Trophoblast cell (in vitro differentiated cells and primary cell): ENCODE results near the gene CP.
"Not testable (repeated sequence)": the region's sequence is repeated elsewhere in the genome, so short reads cannot be mapped to it uniquely, and the experiment has no call there.

Source experiments
- DNase-seq, 2 donors: peaks; one replicate each; pipeline ENCODE4 v3.0.0-alpha.2; 2016
- H2AFZ ChIP-seq: 2 replicates; pipeline ENCODE4 v1.6.1; 2013; ENCODE audit warnings: low read length, moderate library complexity, mild to moderate bottlenecking; ENCODE audit not compliant: insufficient read depth, poor library complexity
- H2AK5ac ChIP-seq: 2 replicates; pipeline ENCODE4 v1.6.1; 2013; ENCODE audit warnings: mild to moderate bottlenecking, low read length
- H2BK120ac ChIP-seq: 2 replicates; pipeline ENCODE4 v1.6.1; 2013; ENCODE audit warnings: low read length, mild to moderate bottlenecking, moderate library complexity; ENCODE audit not compliant: insufficient read depth, poor library complexity
- H2BK12ac ChIP-seq: 2 replicates; pipeline ENCODE4 v1.6.1; 2013; ENCODE audit warnings: mild to moderate bottlenecking, low read length, moderate library complexity
- H2BK5ac ChIP-seq: 2 replicates; pipeline ENCODE4 v1.6.1; 2013; ENCODE audit warnings: low read length, low read depth, moderate library complexity, mild to moderate bottlenecking; ENCODE audit not compliant: poor library complexity
- H3K14ac ChIP-seq: 2 replicates; pipeline ENCODE4 v1.6.1; 2013; ENCODE audit warnings: mild to moderate bottlenecking, low read length
- H3K18ac ChIP-seq: 2 replicates; pipeline ENCODE4 v1.6.1; 2013; ENCODE audit warnings: mild to moderate bottlenecking, low read length
- H3K23ac ChIP-seq: 2 replicates; pipeline ENCODE4 v1.6.1; 2013; ENCODE audit warnings: low read length
- H3K27ac ChIP-seq: 2 replicates; pipeline ENCODE4 v1.5.1; 2013; ENCODE audit warnings: low read depth, mild to moderate bottlenecking, inconsistent platforms, low read length, moderate library complexity
- H3K27me3 ChIP-seq: 2 replicates; pipeline ENCODE4 v1.6.1; 2013; ENCODE audit warnings: inconsistent platforms, mild to moderate bottlenecking, low read length, moderate library complexity; ENCODE audit not compliant: insufficient read depth
- H3K36me3 ChIP-seq, 2 experiments: 1 replicate in 1 of 2; 2 replicates in 1 of 2; pipeline ENCODE4 v1.6.1; 2013; ENCODE audit warnings: low read length in 2 of 2, mild to moderate bottlenecking in 2 of 2, moderate library complexity in 1 of 2; ENCODE audit not compliant: insufficient read depth in 2 of 2, control insufficient read depth in 1 of 2
- H3K4ac ChIP-seq: 2 replicates; pipeline ENCODE4 v1.6.1; 2013; ENCODE audit warnings: low read depth, mild to moderate bottlenecking, low read length, moderate library complexity
- H3K4me1 ChIP-seq, 2 experiments: 1 replicate in 1 of 2; 2 replicates in 1 of 2; pipeline ENCODE4 v1.6.1; 2013; ENCODE audit warnings: low read length in 2 of 2, mild to moderate bottlenecking in 2 of 2, moderate library complexity in 1 of 2; ENCODE audit not compliant: insufficient read depth in 2 of 2, control insufficient read depth in 1 of 2
- H3K4me2 ChIP-seq: 2 replicates; pipeline ENCODE4 v1.6.1; 2013; ENCODE audit warnings: inconsistent platforms, mild to moderate bottlenecking, low read length, moderate library complexity
- H3K4me3 ChIP-seq: 2 replicates; pipeline ENCODE4 v1.5.1; 2013; ENCODE audit warnings: mild to moderate bottlenecking, low read depth, low read length, inconsistent platforms
- H3K79me1 ChIP-seq: one replicate; pipeline ENCODE4 v1.6.1; 2013; ENCODE audit warnings: low read length
- H3K79me2 ChIP-seq: 2 replicates; pipeline ENCODE4 v1.6.1; 2013; ENCODE audit warnings: low read length, mild to moderate bottlenecking; ENCODE audit not compliant: control insufficient read depth, insufficient read depth, poor library complexity
- H3K9ac ChIP-seq: 2 replicates; pipeline ENCODE4 v1.6.1; 2013; ENCODE audit warnings: mild to moderate bottlenecking, low read length
- H3K9me3 ChIP-seq: 2 replicates; pipeline ENCODE4 v1.6.1; 2013; ENCODE audit warnings: low read depth, mild to moderate bottlenecking, control low read depth, inconsistent platforms, low read length; ENCODE audit not compliant: insufficient read depth
- H4K12ac ChIP-seq: 2 replicates; pipeline ENCODE4 v1.6.1; 2013; ENCODE audit warnings: low read depth, mild to moderate bottlenecking, low read length, moderate library complexity
- H4K8ac ChIP-seq: 2 replicates; pipeline ENCODE4 v1.6.1; 2013; ENCODE audit warnings: low read depth, mild to moderate bottlenecking, low read length, moderate library complexity
- H4K91ac ChIP-seq: one replicate; pipeline ENCODE4 v1.6.1; 2013; ENCODE audit warnings: low read depth, mild to moderate bottlenecking, low read length, moderate library complexity
- WGBS: extraction: QIAGEN DNeasy Blood & Tissue Kit; methylation state at CpG from one replicate; pipeline ENCODE4 v1.1.7; 2013; ENCODE audit warnings: missing lambda C conversion rate; ENCODE audit not compliant: insufficient read length, insufficient coverage; ENCODE audit errors: extremely low coverage; 5-methylcytosine and 5-hydroxymethylcytosine counted together

CP gene

DNA sequence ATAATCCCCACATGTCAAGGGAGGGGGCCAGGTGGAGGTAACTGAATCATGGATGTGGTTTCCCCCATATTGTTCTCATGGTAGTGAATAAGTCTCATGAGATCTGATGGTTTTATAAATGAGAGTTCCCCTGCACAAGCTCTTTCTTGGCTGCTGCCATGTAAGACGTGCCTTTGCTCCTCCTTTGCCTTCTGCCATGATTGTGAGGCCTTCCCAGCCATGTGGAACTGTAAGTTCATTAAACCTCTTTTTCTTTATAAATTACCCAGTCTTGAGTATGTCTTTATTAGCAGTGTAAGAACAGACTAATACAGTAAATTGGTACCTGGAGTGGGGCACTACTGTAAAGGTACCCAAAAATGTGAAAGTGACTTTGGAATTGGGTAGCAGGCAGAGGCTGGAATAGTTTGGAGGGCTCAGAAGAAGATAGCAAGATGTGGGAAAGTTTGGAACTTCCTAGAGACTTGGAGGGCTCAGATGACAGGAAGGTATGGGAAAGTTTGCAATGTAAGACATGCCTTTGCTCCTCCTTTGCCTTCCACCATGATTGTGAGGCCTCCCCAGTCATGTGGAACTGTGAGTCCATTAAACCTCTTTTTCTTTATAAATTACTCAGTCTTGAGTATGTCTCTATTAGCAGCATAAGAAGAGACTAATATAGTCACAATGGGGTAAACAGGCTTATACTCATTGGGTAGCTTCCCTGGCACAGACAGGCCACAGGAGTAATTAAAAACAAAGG is 2.1 kb downstream of the CP start:
- H2BK5ac ChIP-seq, H2AFZ ChIP-seq, H3K4me1 ChIP-seq, H3K18ac ChIP-seq, H4K91ac ChIP-seq, H3K27me3 ChIP-seq, H3K4me2 ChIP-seq, H2AK5ac ChIP-seq, H3K9me3 ChIP-seq, H4K12ac ChIP-seq, H3K79me2 ChIP-seq, H3K4ac ChIP-seq, H3K14ac ChIP-seq, H2BK12ac ChIP-seq, DNase-seq, H2BK120ac ChIP-seq, H3K23ac ChIP-seq, H3K79me1 ChIP-seq, H4K8ac ChIP-seq, H3K9ac ChIP-seq, H3K27ac ChIP-seq, H3K4me3 ChIP-seq, H3K36me3 ChIP-seq: not testable (repeated sequence)
- no CpG with 5 or more reads among the region's 1 CpG for WGBS

DNA sequence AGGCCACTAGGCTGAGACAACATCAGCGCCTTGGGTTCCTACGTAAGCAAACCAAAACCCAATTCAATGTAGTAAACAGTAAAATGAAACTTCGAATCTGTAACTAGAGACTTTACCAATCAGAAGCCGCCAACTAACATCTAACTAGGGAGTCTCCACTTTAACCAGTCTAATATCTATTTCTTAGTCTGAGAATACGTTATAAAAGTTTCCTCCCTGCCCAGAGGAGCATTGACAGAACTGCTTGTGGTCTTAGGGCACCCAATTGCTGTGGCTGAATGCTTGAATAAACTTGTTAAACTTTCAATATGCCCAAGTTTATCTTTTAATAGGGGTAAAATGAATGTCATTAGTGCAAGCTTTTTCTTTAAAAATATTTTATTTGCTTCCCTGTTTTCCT is 4.3 kb downstream of the CP start:
- no peak overlapping the region for H3K27ac ChIP-seq
- no peaks in the 10 kb centered on the region for H3K36me3 ChIP-seq
- H3K18ac ChIP-seq: no peak overlapping the region
- no peak overlapping the region for H2BK12ac ChIP-seq
- no CpG with 5 or more reads among the region's 5 CpGs for WGBS
- no peak overlapping the region for H3K14ac ChIP-seq
- H3K9me3 ChIP-seq: no peaks in the 10 kb centered on the region
- no peak overlapping the region for H2BK120ac ChIP-seq
- H3K79me1 ChIP-seq: no peaks in the 10 kb centered on the region
- H4K8ac ChIP-seq: no peak overlapping the region
- no peaks in the 10 kb centered on the region for H3K79me2 ChIP-seq
- no peak overlapping the region for H4K12ac ChIP-seq
- H3K27me3 ChIP-seq: no peaks in the 10 kb centered on the region
- H3K9ac ChIP-seq: no peak overlapping the region
- no peak overlapping the region for H4K91ac ChIP-seq
- no peaks in the 10 kb centered on the region for H3K4me1 ChIP-seq
- DNase-seq: no peak
- H3K4ac ChIP-seq: no peak overlapping the region
- H2AFZ ChIP-seq: no peak overlapping the region
- no peak overlapping the region for H3K4me2 ChIP-seq
- H3K4me3 ChIP-seq: no peak overlapping the region
- no peak overlapping the region for H2AK5ac ChIP-seq
- H2BK5ac ChIP-seq: no peak overlapping the region
- no peak overlapping the region for H3K23ac ChIP-seq

DNA sequence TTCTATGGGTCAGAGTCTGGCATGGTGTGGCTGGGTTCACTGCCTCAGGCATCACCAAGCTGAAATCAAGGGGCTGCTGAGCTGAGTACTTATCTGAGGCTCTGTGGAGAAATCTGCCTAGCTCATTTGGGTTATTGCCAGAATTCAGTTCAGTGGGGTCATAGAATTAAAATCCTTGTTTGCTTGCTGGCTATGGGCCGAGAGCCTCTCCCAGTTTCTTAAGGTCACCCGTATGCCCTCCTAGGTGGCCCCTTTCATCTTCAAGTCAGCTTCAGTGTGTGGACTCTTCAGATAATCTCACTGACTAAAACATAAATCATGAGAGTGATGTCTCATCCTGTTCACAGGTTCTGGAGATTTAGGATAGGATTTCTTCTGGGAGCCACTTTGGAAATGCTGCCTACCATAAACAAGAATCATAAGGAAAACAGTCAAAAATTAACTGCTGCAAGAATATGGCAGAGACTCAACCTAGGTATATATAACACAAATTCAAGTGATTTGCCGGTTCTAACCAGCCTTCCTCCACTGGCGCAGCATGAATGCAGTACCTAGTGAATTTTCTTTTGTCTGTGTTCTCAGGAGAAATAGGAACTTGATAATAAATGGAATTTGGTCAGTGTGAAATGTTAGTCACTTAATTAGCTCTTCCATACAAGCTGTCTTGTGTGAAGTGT is 5.3 kb downstream of the CP start:
- H4K8ac ChIP-seq: no peak overlapping the region
- H3K4ac ChIP-seq: no peak overlapping the region
- no peaks in the 10 kb centered on the region for H3K79me1 ChIP-seq
- H3K9me3 ChIP-seq: no peaks in the 10 kb centered on the region
- no peaks in the 10 kb centered on the region for H3K27me3 ChIP-seq
- no peak overlapping the region for H2AFZ ChIP-seq
- H3K9ac ChIP-seq: no peak overlapping the region
- no CpG with 5 or more reads among the region's 4 CpGs for WGBS
- no peak overlapping the region for H4K91ac ChIP-seq
- H3K4me1 ChIP-seq: no peaks in the 10 kb centered on the region
- H3K36me3 ChIP-seq: no peaks in the 10 kb centered on the region
- no peak overlapping the region for H4K12ac ChIP-seq
- H2BK5ac ChIP-seq: no peak overlapping the region
- no peaks in the 10 kb centered on the region for H3K79me2 ChIP-seq
- H3K18ac ChIP-seq: no peak overlapping the region
- no peak overlapping the region for H3K4me2 ChIP-seq
- no peak overlapping the region for H3K14ac ChIP-seq
- H3K23ac ChIP-seq: no peak overlapping the region
- H2BK12ac ChIP-seq: no peak overlapping the region
- no peak overlapping the region for H3K4me3 ChIP-seq
- no peak for DNase-seq
- no peak overlapping the region for H2AK5ac ChIP-seq
- no peak overlapping the region for H2BK120ac ChIP-seq
- H3K27ac ChIP-seq: no peak overlapping the region

DNA sequence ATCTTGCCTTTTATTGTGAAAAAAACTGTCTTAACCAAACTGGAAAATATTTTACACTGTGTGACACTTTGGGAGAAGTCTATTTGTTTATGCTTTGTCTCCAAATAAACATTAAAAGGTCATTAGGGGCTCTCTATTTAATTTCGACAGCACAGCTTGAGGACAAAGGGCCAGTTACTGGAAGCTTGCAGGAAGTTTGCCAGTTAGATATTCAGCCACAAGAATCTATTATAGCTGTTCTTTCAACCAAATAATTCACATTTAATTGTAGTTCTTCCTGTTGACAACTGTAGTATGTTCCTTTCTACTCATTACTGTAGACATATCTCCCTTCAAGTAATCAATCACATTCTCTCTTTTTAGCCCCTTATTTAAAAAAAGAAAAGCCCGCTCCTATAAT is 6.1 kb downstream of the CP start:
- no peak overlapping the region for H3K4me3 ChIP-seq
- no peaks in the 10 kb centered on the region for H3K27me3 ChIP-seq
- H3K79me2 ChIP-seq: no peaks in the 10 kb centered on the region
- H3K18ac ChIP-seq: no peak overlapping the region
- no peak overlapping the region for H2BK12ac ChIP-seq
- H3K4me2 ChIP-seq: no peak overlapping the region
- H3K4me1 ChIP-seq: no peaks in the 10 kb centered on the region
- no peak overlapping the region for H4K91ac ChIP-seq
- no peak overlapping the region for H4K12ac ChIP-seq
- DNase-seq: no peak
- no peak overlapping the region for H3K9ac ChIP-seq
- no peaks in the 10 kb centered on the region for H3K36me3 ChIP-seq
- H2AFZ ChIP-seq: no peak overlapping the region
- no CpG with 5 or more reads among the region's 2 CpGs for WGBS
- H2BK5ac ChIP-seq: no peak overlapping the region
- no peaks in the 10 kb centered on the region for H3K9me3 ChIP-seq
- no peak overlapping the region for H3K4ac ChIP-seq
- no peak overlapping the region for H3K14ac ChIP-seq
- no peak overlapping the region for H2AK5ac ChIP-seq
- no peak overlapping the region for H4K8ac ChIP-seq
- H3K79me1 ChIP-seq: no peaks in the 10 kb centered on the region
- no peak overlapping the region for H2BK120ac ChIP-seq
- no peak overlapping the region for H3K23ac ChIP-seq
- H3K27ac ChIP-seq: no peak overlapping the region
